Loucy (cell line): Measurements from ENCODE around the gene TFAM.

Experiments
- EZH2phosphoT487 ChIP-seq: fragments of 200-600 bp; IDR thresholded peaks from 2 replicates; pipeline ENCODE4 v1.6.1; 2018; ENCODE audit warnings: antibody characterized with exemption, mild to moderate bottlenecking, moderate library complexity, borderline replicate concordance
- TF ChIP-seq, protein P1 (sequence below): fragments of 200-600 bp; sonication (generic); conservative IDR thresholded peaks from 2 replicates; pipeline ENCODE4 v1.5.1; 2014; ENCODE audit warnings: mild to moderate bottlenecking, antibody characterized with exemption, low read length

DNA sequence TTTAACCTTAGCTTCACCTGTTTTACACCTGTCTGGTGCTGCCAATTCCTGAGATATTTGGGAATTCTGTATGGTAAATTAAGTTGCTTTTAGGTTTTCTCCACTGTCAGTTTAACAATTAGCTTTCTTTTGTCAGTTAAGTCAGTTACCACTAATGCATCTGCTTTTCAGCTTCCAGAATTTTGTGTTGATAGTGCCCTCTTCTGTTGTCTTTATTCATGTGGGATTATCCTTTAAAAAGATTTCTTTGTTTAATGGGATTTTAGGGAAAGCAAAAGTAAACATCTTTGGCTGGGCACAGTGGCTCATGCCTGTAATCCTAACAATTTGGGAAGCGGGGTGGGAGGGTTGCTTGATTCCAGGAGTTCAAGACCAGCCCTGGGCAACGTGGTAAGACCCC lies 8.1 kb downstream of the TFAM start:
- TF ChIP-seq, protein P1, sequence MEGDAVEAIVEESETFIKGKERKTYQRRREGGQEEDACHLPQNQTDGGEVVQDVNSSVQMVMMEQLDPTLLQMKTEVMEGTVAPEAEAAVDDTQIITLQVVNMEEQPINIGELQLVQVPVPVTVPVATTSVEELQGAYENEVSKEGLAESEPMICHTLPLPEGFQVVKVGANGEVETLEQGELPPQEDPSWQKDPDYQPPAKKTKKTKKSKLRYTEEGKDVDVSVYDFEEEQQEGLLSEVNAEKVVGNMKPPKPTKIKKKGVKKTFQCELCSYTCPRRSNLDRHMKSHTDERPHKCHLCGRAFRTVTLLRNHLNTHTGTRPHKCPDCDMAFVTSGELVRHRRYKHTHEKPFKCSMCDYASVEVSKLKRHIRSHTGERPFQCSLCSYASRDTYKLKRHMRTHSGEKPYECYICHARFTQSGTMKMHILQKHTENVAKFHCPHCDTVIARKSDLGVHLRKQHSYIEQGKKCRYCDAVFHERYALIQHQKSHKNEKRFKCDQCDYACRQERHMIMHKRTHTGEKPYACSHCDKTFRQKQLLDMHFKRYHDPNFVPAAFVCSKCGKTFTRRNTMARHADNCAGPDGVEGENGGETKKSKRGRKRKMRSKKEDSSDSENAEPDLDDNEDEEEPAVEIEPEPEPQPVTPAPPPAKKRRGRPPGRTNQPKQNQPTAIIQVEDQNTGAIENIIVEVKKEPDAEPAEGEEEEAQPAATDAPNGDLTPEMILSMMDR: no peak
- no peak for TF ChIP-seq EZH2phosphoT487
